DMS79 (cell line): ENCODE results near the gene MYH6.
"Not testable (repeated sequence)": the region's sequence is repeated elsewhere in the genome, so short reads cannot be mapped to it uniquely, and the experiment has no call there.

Source experiments
- DNase-seq: peaks from one replicate; lab custom pipeline; 2025; lab: John Stamatoyannopoulos, UW

Gene MYH6

DNA sequence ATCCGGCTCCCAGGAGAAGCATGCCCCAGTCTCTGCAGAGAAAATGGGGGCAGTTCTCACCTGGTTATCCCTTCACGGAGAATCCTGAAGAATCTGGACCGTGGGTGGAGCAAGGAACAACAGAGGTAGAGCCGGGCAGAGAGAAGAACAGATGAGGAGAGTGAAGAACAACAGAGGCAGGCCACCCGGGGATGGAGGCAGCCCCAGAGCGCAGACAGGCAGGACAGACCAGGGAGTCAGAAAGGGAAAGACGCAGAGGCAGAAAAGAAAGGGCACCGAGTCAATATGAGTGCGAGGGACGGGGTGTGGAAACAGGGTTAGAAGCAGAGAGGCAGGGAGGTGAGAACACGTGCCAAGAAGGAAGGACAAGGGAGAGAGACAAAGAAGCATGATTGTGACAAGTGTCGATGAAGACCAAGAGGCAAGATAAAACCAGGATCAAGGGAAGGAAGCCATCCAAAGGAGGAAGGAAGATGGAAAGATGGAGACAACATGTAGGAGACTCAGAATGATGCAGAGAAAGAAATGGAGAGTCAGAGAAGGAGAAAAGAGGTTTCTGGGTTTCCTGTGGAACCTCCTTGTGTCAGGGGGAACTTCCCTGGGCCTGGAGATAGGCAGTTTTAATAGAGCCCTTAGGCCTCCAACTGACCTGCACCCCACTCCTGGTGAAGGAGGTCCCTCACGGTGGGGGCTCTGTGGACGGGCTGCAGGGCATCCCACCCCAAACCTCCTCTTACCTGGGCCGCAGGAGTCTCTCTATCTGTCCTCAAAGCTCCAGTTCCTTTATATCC lies at the start of gene MYH6:
Gene MYH6 (minus strand): TSS at position 758 of the 791 bp plus-strand sequence. CDS start 1,050 bp downstream, outside the sequence.
- DNase-seq: no peak

DNA sequence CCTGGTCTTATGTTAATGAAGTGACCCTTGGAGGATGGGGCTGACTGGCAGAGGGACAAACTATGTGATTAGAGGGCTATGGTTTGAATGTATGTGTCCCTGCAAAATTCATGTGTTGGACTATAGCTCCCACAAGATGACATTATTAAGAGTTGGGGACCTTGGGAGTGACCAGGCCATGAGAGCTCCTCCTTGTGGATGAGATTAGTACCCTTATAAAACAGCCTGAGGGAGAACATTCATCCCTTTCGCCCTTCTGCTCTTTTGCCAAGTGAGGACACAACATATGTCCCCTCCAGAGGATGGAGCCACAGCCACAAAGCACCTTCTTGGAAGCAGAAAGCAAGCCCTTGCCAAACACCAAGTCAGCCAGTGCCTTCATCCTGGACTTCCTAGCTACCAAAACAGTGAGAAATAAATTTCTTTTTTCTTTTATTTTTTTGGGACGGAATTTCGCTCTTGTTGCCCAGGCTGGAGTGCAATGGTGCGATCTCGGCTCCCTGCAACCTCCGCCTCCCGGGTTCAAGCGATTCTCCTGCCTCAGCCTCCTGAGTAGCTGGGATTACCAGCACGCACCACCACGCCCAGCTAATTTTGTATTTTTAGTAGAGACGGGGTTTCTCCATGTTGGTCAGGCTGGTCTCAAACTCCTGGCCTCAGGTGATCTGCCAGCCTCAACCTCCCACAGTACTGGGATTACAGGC lies 49.0 kb upstream of the MYH6 start:
- DNase-seq: not testable (repeated sequence)

DNA sequence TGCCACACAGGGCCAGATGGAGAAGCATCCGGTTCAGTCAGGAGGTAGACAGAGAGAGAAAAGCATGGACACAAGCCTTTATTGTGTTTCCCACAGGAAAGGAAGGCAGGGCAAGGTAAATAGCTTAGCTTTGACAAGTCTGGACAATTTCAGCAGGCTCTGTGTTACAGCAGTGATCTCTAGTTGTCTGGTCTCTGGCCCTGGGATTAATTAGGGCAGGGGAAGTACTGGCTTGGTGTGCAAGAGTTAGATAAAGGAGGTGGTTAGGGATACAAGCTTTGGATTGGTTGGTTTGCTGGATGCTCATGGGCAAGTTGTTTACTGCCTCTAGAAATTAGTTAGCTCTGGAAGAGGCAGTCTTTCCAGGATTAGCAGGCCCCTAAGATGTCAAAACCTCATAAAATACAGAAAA lies 46.4 kb upstream of the MYH6 start:
- no peak for DNase-seq

DNA sequence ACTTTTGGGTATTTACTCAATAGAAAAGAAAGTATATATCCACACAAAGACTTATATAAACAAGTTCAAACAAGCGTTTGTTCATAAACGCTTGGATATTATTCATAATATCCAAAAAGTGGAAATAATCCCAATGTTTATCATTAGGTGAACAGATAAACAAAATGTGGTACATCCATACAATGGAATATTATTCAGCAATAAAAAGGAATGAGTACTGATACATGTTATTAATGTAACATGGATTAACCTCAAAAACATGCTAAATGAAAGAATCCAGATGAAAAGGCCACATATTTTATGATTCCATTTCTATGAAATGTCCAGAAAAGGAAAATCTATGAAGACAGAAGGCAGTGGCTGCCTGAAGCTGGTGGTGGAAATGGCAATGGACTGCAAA lies 44.2 kb upstream of the MYH6 start:
- no peak for DNase-seq

DNA sequence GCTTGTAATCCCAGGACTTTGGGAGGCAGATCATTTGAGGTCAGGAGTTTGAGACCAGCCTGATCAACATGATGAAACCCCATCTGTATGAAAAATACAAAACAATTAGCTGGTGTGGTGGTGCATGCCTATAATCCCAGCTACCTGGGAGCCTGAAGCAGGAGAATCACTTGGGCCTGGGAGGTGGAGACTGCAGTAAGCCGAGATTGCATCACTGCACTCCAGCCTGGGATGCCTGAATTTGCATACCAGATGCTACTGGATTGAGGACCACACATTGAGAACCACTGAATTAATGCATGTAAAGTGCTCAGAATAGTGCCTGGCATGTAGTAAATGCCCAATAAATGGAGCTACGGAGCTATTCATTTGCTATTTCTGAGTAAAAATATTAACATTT lies 42.3 kb upstream of the MYH6 start:
- DNase-seq: no peak

DNA sequence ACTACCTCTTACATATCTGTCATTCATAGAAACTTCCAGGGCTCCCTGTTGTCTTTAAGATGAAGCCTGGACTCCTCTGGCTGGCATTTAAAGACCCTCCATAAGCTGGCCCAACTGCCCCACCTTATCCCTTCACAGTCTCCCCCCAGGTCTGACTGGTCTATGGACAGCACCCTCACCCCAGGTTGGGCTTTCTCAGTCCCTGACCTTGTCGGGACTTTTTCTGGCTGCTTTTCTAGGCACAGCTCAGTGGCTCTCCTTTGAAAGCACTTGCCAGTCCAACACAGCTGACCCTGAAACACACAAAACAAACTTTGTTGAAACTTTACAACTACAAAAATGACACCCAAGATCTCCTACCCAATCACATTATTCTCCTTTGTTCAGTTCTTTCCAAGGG lies 41.2 kb upstream of the MYH6 start:
- no peak for DNase-seq

DNA sequence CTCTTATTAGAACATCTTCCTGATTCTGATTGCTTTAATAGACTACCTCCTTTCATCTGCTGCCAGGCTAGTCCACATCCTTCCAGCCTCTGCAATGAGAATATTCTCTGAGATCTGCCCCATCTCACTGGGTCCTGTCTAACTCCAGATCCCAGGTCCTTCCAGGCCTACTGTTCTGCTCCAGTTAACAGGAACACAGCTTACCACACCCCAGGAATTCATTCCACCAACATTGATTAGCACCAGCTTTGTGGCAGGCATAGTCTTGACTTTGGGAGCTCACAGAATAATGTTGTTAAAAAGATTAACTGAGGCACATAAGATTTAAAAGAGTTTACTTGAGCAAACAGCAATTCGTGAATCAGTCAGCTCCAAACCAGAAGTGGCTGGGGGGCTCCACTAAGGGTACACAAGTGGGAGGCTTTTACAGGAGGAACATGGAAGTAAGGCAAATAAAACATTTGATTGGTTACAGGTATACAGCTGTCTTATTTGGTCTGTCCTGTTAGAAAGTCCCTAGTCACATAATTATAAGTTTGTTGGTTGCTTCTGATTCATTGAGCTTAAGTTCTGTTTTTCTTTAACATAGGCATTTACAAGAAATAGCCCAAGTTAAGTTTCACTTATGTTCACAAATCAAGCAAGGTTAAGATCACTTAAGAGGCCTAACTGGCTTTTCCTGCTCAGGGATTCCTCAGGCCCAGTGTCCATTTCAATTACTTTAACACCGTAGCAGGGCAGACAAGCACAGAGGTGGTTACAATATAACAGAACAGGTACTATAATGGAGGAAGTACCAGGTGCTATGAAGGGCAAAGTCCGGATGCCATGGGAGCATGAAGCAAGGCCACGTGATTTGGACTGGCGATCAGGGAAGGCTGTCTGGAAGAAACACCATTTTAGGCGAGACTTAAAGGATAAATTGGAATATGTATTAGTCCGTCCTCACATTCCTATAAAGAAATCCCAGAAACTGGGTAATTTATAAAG lies 39.6 kb upstream of the MYH6 start:
- DNase-seq: no peak

DNA sequence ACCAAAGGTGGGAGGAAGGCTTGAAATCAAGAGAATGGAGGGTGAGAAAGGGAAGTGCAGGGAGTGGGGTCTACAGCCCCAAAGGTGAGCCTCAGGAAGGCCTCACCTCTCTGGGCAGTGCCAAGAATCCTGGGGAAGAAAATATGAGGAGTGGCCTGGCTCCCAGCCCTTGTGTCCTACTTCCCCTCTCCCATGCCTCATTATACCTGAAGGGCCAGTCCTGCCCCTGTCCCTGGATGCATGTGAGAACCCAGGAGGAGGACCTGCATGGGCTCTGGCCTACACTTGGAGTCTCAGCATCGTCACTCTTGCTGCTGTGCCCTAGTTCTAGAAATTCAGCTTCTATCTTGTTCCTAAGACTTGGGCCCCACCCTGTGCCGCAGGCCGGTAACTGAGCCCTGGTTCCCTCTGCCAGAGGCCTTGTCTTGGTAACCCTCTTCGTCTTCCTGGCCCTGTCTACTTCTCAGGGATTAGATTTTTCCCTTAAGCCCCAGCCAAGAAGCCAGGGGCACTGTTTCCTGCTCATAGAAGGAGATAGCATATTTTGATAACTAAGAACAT lies 38.3 kb upstream of the MYH6 start:
- DNase-seq: no peak

DNA sequence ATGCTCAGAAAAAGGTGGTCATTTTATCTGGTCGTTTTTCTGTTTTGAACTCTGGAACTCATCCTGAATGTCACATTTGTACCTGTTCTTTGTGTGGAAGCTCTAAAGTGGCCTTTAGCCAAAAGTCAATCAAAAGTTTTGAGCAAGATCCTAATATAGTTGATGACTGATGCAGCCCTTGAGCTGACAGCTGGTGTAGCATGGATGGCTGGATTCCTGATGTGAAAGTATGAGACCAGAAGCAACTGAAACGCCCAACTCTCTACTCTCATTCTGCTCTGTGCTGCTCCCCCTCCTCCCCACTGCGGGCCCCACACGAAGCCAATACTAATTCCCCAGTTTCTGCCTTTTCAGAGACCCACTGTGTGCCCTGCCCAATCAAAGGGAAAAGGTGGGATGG lies 37.7 kb upstream of the MYH6 start:
- no peak for DNase-seq

DNA sequence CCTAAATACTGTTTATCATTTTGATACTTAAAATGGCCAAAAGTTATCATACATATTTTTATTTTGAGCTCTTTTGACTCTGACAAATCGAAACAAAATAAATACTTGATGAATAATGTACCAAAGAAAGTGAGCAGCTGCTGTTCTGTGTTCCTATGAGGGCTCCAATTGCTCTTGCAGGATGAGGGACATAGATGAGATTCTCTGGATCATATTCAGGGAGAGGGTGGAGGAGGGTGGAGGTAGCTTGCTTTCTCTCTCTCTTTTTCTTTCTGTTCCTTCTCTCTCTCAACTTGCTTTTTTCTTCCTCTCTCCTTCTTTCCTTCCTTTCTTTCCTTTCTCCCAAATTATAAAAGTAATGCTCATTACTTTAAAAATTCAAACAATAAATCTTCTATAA lies 36.2 kb upstream of the MYH6 start:
- DNase-seq: no peak

DNA sequence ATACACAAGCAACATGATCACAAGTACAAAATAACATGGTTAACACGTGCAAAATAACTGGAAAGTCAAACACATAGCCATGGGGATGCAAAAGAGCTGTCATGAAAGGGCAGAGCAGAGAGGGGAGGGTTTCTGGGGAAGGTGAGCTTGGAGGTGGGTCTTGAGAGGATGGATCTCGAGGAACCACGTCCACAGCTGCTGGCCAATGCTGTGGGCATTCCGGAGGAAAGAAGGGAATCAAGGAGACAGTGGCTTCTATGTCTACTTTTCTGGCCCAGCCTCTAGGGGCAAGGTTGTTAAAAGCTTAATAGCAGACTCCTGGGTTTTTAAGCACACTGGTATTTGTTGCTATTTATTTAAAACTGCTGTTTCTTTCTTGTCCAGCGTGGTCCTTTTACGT lies 35.8 kb upstream of the MYH6 start:
- DNase-seq: no peak

DNA sequence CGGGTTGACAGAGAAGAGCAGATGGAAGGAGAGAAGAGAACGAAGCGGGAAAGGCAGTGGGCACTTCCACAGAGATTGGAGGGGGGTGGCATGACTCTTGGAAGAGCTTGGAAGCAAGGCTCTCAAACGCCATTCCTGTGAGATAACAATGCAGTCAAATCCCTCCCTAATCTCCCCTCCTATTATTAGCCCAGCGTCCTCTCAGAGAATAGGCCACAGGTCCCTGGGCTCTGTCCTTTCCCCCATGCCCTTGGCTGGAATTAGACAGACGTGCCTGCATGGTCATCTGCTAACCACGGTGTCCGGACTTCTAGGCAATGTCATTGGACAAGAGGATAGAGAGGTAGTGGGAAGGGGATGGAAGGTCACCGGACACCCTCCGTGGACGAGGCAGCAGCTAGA lies 35.3 kb upstream of the MYH6 start:
- DNase-seq: no peak

DNA sequence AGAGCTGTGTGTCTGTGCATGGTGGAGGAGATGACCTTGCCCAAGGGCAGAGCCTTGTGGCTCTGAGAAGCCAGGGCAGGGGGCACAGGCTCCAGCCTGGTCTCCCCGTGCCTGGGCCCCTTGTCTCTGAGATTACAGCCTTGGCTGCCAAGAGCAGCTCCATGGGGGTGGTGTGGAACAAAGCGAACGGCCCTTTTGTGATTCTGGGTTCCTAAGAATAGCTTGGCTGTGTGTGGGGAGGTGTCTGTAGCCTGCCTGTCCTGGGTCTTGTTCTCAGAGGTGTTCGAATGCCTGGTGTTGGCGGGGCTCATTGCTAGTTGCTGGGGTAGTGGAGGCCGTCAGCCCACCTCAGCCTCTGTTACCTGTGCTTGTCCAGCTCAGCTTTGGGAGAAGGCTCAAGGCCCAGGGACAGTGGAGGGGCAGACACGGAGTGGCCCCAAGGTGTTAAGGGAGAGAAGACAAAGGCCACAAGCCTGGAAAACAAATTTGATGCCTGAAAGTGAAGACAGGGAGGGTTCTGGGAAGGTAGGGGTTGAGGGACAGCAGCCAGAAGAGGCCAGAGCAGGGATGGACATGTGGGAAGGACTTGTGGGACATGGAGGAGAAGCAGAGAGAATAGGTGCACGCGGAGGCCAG lies 34.8 kb upstream of the MYH6 start:
- DNase-seq: no peak

DNA sequence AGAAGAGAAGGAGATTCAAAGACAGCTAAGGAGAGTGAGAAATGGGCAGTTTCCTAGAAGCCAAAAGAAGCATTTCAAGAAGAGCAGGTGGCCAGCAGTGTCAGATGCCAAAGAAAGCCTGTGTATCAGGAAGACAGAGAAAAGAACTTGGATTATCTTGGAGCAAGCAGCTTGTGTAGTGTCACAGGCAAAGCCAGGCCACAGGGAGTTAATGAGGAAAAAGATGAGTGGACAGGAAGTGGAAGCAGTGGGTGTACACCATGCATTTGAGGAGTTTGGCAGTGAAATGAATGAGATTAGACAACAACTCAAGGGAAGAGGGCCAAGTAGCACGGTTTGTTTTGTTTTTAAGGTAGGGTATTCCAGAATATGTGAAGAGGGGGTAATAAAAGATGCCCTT lies 33.0 kb upstream of the MYH6 start:
- DNase-seq: no peak

DNA sequence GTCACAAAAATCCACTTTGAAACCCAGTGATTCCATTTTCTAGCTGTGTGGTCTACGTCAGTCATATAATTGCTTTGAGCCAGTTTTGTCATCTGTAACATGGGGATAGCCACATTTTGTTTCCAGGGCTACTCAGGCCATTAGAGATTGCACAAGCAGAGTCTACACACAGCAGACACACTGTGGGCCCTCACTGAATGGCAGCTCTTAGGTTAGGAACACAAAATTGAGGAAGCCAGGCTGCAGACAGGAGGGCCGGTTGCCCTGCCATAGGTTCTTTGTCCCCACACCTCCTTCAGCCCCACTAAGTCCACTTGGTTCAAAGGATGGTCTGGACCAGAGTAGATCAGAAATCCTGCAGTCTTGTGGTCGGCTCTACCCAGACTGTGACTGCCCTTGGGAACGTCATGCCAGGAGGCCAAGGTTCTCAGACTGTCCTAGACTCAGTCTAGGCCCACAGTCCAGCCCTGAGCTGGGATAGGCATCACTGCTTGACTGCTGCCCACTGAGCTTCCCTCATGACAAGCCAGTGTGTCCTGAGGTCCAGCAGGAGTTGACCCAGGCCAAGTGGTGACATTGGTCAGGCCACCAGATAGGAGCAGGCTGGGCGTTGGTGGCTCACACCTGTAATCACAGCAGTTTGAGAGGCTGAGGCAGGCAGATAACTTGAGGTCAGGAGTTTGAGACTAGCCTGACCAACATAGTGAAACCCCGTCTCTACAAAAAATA lies 31.2 kb upstream of the MYH6 start:
- DNase-seq: no peak

DNA sequence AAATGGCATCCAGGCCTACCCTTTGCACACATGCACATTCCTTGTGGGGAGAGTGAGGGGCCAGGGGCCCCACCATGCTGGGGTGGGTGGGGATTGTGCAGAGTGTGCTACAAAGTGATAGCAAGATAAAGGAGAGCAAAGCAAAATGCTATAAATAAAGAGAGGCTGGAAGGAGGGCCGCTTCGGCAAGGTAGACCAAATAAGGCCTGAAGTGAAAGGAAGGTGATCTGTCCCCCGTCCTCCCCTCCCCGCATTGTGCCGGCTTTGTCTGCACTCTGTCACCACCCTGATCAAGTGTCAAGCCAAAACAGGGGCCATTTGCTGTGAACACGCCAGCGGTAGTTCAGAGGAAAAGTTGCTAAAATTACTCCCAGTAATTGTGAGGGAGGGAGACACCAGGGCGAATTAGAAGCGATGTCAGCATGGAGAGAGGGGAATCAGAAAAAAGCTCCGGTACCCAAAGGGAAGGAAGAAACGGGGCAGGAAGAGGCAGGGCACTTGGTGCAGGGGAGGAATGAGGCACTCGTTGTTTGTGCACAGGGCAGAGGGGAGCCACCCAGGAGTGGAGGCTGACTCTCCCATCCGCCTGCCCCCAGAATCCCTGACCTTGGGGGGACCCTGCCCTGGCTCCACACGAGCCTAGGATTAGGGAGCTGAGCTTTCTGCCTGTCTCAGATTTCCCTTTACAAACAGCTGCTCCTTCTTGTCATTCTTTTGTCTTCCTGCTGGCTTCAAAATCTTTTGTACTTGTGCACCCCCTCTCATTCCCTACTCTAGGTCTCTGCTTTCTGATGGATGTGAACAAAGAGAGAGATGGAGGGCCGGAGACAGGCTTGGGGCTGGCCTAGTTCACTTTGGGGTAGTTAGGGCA lies 30.3 kb upstream of the MYH6 start:
- no peak for DNase-seq

DNA sequence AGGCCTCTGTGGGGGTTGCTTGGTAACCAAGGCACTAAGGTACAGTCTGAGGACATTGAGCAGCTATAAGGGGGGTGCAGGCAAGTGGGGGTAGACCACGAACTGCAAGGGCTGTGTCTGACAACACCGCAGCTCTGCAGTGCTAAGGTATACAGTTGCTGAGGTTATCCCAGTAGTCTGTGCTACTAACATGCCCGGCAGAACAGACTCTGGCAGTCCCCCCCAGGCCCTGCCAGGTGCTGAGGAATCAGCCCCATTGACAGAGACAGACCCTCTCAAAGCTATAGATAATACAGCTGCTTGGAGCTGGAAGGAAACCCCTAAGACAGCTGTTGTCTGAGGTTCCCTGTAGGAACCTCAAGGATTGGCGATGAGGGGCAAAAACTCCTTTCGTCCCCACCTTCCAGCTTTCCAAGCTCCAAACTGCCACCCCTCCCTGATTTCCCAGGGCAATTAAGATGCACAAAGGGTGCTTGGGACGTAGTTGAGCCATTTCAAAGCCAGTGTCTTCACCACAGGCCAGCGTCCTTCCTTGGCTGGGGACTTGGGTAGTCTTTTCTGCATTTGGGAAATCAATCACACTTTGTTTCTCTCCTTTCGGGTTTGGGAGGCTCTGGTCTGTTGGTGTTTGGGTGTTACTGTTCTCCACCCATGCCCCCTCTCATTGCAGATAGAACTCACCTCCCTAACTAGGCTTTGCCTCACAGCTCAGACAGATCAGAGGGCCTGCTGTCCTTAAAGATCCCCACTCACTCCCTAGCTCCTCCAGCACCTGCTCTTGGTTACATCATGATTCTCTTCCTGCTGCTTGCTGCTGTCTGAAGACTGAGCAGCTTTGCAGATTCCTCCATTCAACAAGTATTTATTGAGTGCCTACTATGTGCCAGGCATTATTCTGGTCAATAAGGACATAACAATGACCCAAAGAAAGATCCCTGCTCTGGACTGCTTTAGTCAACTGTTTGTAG lies 29.3 kb upstream of the MYH6 start:
- no peak for DNase-seq

DNA sequence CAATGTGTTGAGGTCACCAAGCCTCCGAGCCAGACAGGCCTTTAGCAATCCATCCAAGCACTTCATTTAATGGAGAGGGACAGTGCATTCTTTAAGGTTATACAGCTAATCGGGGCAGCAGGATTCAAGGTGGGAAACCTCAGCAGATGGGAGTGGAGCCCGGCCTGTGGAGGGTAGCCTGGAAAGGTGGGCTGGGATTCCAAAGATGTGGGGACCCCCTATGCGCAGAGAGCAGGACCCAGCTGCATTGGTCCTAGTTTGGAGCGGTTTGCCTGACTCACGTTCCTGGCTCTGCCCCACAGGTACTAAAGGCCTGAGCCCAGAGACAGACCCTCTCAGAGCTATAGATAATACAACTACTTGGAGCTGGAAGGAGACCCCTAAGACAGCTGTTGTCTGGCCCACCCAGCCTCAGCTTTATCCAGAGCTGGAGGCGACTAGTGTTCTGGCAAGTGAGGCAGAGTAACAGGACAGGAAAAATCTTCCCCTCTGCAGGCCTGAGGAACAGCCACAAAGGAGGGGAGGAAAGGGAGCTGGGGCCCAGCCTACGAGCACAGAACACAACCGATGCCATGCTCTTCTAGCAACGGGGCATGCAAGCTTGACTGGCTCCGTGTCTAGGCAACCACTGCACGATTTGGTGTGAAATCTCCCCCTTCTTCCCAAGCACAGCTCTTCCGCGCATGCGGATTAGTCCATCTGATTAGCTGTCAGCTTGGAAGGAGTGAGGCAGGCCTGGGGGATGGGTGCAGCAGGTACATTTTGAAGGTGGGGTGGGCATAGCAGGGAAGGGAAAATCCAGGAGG lies 28.5 kb upstream of the MYH6 start:
- DNase-seq: no peak
